ENCODE measurements around the gene HBS1L. TPM values are rescaled to one million over a fixed set of nuclear protein-coding genes. Genes with fewer than 3 reads are reported as not detected.

Gene HBS1L
- total RNA-seq, 1 experiment from 2014 or later, result 89.4 TPM

GRCh38 chr6:135073756-135074393, 19.3 kb upstream of the HBS1L start (continued):
- TF ChIP-seq TCF7L2 (IDR thresholded peaks at IDR 0.05; ENCODE audit: borderline replicate concordance, extremely low read depth, insufficient read depth, insufficient read length) (no peak), SP1 (IDR thresholded peaks at IDR 0.05; ENCODE audit: low read depth) (no peak)

- ChIA-PET RAD21 (ENCODE audit: low non-redundant PET in 1 of 2, low total read pairs in 2 of 2, uncharacterized antibody in 2 of 2, unreplicated experiment in 2 of 2) (no interaction called here), POLR2A (no interaction called here), CTCF (no interaction called here)
- no peak overlapping the region for H3K4me2 ChIP-seq (ENCODE audit: low read length)
- no peaks in the 10 kb centered on the region for H3K9me3 ChIP-seq (ENCODE audit: control insufficient read depth in 1 of 2, insufficient read depth in 1 of 2, low read depth in 1 of 2, low read length in 2 of 2)
- H3K9ac ChIP-seq (ENCODE audit: low read length), result no peak overlapping the region
- no peaks in the 10 kb centered on the region for H3K9me2 ChIP-seq (ENCODE audit: insufficient read depth)
- H2AFZ ChIP-seq (ENCODE audit: low read depth, low read length, poor library complexity, severe bottlenecking), result no peak overlapping the region
- DNase-seq (ENCODE audit: low read depth, low spot score) (no peak), ATAC-seq (no peak)
- no peak overlapping the region for H3K4me3 ChIP-seq (replicated peaks in 1 of 2; ENCODE audit: low read depth in 1 of 2, low read length in 2 of 2)
- no peak for TF ChIP-seq ATF3 (IDR thresholded peaks at IDR 0.05)
- H3K79me2 ChIP-seq (ENCODE audit: insufficient read depth, low read length), result no peaks in the 10 kb centered on the region
- no TSS peak for BruUV-seq (replicated peaks)
- no peak overlapping the region for H3K27ac ChIP-seq (ENCODE audit: low read depth, low read length)
- H3K36me3 ChIP-seq (ENCODE audit: control insufficient read depth in 1 of 2, insufficient read depth in 2 of 2, low read length in 2 of 2), result no peaks in the 10 kb centered on the region
- no peaks in the 10 kb centered on the region for H3K4me1 ChIP-seq (ENCODE audit: control insufficient read depth in 1 of 2, insufficient read depth in 2 of 2, low read length in 2 of 2)
- intact Hi-C loops (cut with micrococcal nuclease), result no loop called here
- H4K20me1 ChIP-seq (ENCODE audit: insufficient read depth), result no peaks in the 10 kb centered on the region
- H3K27me3 ChIP-seq (ENCODE audit: insufficient read depth, low read length), result no peaks in the 10 kb centered on the region
Measured at GRCh38 chr6:135073217-135073616, 18.6 kb upstream of the HBS1L start.

GRCh38 chr6:135072753-135073152, 18.1 kb upstream of the HBS1L start:
- no peak overlapping the region for H2AFZ ChIP-seq (ENCODE audit: low read depth, low read length, poor library complexity, severe bottlenecking)

More at GRCh38 chr6:135072753-135073152, 18.1 kb upstream of the HBS1L start:
- no peak overlapping the region for H3K4me3 ChIP-seq (replicated peaks in 1 of 2; ENCODE audit: low read depth in 1 of 2, low read length in 2 of 2)
- H3K9ac ChIP-seq (ENCODE audit: low read length), result no peak overlapping the region
- H3K79me2 ChIP-seq (ENCODE audit: insufficient read depth, low read length), result no peaks in the 10 kb centered on the region
- no peaks in the 10 kb centered on the region for H3K9me2 ChIP-seq (ENCODE audit: insufficient read depth)
- ChIA-PET POLR2A (no interaction called here), RAD21 (ENCODE audit: low non-redundant PET in 1 of 2, low total read pairs in 2 of 2, uncharacterized antibody in 2 of 2, unreplicated experiment in 2 of 2) (no interaction called here), CTCF (no interaction called here)
- H3K27me3 ChIP-seq (ENCODE audit: insufficient read depth, low read length), result no peaks in the 10 kb centered on the region
- TF ChIP-seq SRF (IDR thresholded peaks at IDR 0.05; ENCODE audit: low read depth) (no peak), ELF1 (IDR thresholded peaks at IDR 0.05; ENCODE audit: borderline replicate concordance, low read depth) (no peak), SIN3A (IDR thresholded peaks at IDR 0.05; ENCODE audit: low read depth) (no peak), ZFX (IDR thresholded peaks at IDR 0.05) (no peak), POLR2AphosphoS5 (IDR thresholded peaks at IDR 0.05; ENCODE audit: low read depth, low read length) (no peak), EZH2 (IDR thresholded peaks at IDR 0.05) (no peak), POLR2A (IDR thresholded peaks at IDR 0.05; ENCODE audit: borderline replicate concordance, extremely low read depth, insufficient read depth, insufficient read length) (no peak), RAD21 (IDR thresholded peaks at IDR 0.05; ENCODE audit: low read depth) (no peak), CEBPB (IDR thresholded peaks at IDR 0.05; ENCODE audit: low read depth) (no peak), CTCF (IDR thresholded peaks at IDR 0.05 in 2 of 3, conservative IDR thresholded peaks at IDR 0.05 in 1 of 3; ENCODE audit: borderline replicate concordance in 1 of 3, insufficient read depth in 1 of 3, low read depth in 2 of 3, low read length in 2 of 3) (no peak), JUND (IDR thresholded peaks at IDR 0.05) (no peak), MAX (IDR thresholded peaks at IDR 0.05) (no peak), YY1 (IDR thresholded peaks at IDR 0.05; ENCODE audit: extremely low read depth, insufficient replicate concordance, low read depth, low read length) (no peak)
- no peaks in the 10 kb centered on the region for H3K9me3 ChIP-seq (ENCODE audit: control insufficient read depth in 1 of 2, insufficient read depth in 1 of 2, low read depth in 1 of 2, low read length in 2 of 2)
- H4K20me1 ChIP-seq (ENCODE audit: insufficient read depth), result no peaks in the 10 kb centered on the region
- ATAC-seq (no peak), DNase-seq (ENCODE audit: low read depth, low spot score) (no peak)
- no TSS peak for BruUV-seq (replicated peaks)
- intact Hi-C loops (cut with micrococcal nuclease), result no loop called here
- no peak overlapping the region for H3K27ac ChIP-seq (ENCODE audit: low read depth, low read length)
- H3K4me1 ChIP-seq (ENCODE audit: control insufficient read depth in 1 of 2, insufficient read depth in 2 of 2, low read length in 2 of 2), result no peaks in the 10 kb centered on the region
- H3K36me3 ChIP-seq (ENCODE audit: control insufficient read depth in 1 of 2, insufficient read depth in 2 of 2, low read length in 2 of 2), result no peaks in the 10 kb centered on the region
- H3K4me2 ChIP-seq (ENCODE audit: low read length), result no peak overlapping the region
